GM13976 (cell line): Measurements from ENCODE around the gene IPMK.
A peak's percentile ranks its signal among the peaks of the same experiment; 100 is the strongest.
"Not testable (repeated sequence)": the region's sequence is repeated elsewhere in the genome, so short reads cannot be mapped to it uniquely, and the experiment has no call there.

ENCODE experiments used
- DNase-seq: peaks from one replicate; pipeline ENCODE4 v3.0.0; 2012; ENCODE audit warnings: low spot score
- in situ Hi-C: fragments of 300-500 bp; cut with MboI; formaldehyde crosslinking; loops from one replicate; pipeline ENCODE4 v1.12.0; 2022; ENCODE audit warnings: low sequenced_read_pairs, mixed read lengths, inconsistent platforms; ENCODE audit not compliant: unreplicated experiment
- TF ChIP-seq, protein P1 (sequence below): IDR thresholded peaks from 2 replicates; pipeline ENCODE4 v1.5.1; 2012; ENCODE audit warnings: borderline replicate concordance, mild to moderate bottlenecking; ENCODE audit not compliant: insufficient read depth; ENCODE audit errors: extremely low read depth, missing control alignments, control extremely low read depth

IPMK gene

GRCh38 chr10:58171146-58171545, 96.5 kb downstream of the IPMK start:
- TF ChIP-seq, protein P1, sequence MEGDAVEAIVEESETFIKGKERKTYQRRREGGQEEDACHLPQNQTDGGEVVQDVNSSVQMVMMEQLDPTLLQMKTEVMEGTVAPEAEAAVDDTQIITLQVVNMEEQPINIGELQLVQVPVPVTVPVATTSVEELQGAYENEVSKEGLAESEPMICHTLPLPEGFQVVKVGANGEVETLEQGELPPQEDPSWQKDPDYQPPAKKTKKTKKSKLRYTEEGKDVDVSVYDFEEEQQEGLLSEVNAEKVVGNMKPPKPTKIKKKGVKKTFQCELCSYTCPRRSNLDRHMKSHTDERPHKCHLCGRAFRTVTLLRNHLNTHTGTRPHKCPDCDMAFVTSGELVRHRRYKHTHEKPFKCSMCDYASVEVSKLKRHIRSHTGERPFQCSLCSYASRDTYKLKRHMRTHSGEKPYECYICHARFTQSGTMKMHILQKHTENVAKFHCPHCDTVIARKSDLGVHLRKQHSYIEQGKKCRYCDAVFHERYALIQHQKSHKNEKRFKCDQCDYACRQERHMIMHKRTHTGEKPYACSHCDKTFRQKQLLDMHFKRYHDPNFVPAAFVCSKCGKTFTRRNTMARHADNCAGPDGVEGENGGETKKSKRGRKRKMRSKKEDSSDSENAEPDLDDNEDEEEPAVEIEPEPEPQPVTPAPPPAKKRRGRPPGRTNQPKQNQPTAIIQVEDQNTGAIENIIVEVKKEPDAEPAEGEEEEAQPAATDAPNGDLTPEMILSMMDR = no peak
- DNase-seq = no peak
- in situ Hi-C loops = no loop called here

DNA sequence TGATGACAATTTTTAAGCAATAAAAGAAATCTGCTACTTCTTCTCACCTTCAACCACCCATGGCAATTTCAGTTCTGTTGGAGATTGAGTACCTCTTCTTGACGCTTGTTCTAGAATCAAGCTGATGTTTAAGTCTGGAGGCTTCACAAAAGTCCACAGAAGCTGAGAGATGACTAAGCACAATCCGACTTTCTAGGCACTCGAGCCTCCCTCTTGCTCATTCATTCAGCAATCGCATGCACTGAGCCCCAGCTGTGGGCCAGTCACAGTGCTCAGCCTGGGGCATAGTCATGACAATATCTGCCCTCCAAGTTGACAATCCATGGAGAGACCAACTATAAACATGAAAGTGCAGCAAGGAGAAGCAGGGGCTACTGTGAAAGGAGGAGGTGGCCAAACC, 103.2 kb downstream of the IPMK start:
- in situ Hi-C loops = no loop called here
- TF ChIP-seq, protein P1 = no peak

GRCh38 chr10:58158806-58159205, 108.9 kb downstream of the IPMK start:
- in situ Hi-C loops = no loop called here
- TF ChIP-seq, protein P1 = no peak
- no peak for DNase-seq

More for the DNA sequence above, 103.2 kb downstream of the IPMK start:
- no peak for DNase-seq

DNA sequence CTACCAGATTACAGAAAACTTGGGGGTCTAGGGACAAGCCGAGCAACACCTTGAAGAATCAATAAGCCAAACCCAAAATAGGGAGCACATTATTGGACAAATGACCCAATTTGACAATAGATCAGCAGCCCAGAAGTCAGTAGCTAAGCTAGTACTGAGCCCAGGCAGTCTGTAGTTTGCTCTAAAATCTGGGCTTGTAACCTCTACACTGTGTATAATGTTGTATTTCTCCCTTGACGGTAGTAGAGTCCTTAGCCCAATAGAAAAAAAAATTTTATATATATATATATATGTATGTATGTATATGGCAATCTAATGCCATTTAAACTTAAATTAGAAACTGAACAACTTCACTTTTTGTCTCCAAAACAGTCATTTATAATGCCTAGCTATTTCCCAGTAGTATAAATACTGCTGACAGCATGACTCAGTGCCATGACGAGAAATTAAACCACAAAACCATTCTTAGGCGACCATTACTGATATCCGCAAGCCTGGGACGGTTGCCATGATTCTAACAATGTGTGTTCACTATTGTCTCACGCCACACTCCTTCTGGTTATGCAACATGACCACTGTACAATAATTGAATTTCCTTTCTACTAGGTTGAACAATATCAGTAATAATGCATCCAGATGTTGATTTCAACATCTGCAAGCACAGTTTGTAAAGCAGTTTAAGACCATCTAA, 110.5 kb downstream of the IPMK start:
- in situ Hi-C loops = no loop called here
- TF ChIP-seq, protein P1 = no peak
- DNase-seq = no peak

- in situ Hi-C loops = not testable (repeated sequence)
Measured at GRCh38 chr10:58155941-58156340, 111.8 kb downstream of the IPMK start.

DNA sequence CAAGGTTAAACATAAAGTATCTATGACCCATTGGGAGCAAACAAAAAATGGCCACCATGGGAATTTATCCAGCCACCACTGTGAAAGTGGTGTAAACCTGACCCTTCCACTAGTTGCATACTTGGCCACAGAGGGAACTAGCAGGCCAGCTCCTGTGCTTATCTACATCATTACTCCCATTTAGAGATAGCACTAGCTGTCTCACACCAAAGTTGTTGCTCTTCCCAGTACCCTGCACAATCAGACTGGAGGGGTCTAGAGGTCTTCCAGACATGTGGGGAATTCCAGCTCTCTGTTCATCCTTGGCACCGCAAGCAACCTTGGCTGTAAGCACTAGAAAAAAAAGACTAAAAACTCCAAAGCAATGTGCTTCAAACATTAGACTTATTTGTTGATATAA, 113.9 kb downstream of the IPMK start:
- TF ChIP-seq, protein P1 = no peak
- in situ Hi-C loops = no loop called here
- no peak for DNase-seq

More at GRCh38 chr10:58155941-58156340, 111.8 kb downstream of the IPMK start:
- DNase-seq = not testable (repeated sequence)

DNA sequence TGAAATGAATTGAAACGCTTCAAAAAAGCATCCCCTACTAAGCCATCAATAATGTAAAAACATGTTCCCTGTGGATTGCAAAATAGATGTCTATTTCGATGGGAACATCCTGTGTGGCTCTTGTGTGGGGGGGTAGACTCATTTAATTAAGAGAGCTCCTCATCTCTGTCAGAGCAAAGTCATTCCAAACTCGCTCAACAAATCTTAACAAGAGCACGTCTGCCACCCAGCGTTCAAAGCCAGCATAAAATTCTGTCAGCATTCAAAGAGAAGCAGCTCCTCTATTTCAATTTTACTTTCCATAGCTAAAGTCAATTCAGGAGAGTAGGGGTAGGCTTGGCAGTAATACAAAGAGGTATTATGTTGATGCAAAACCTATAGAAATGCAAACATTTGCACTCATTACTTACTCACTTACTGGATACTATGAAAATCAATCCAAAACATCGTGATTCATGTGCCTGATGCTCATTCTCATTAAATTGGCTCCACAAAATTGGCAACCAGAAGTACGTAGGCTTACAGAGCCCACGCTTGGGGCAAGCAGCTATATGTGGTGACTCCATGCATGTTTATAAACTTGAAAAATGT, 114.9 kb downstream of the IPMK start:
- TF ChIP-seq, protein P1 = peak; percentile 44
- in situ Hi-C loops = no loop called here
- DNase-seq = peak; percentile 28
